Naive thymus-derived CD8-positive, alpha-beta T cell (primary cell): Measurements from ENCODE around the gene GRIP2. TPM values are rescaled to one million over a fixed set of nuclear protein-coding genes. Genes with fewer than 3 reads are reported as not detected.

ENCODE experiments used
- ATAC-seq, 2 donors: fragments of 150-1000 bp; cut with Tn5 transposase in 1 of 2; sonication (Bioruptor Pico), chemical (Tn5 transposase) in 1 of 2; 1 replicate in 1 of 2; 2 replicates in 1 of 2; pipeline ENCODE4 v1.10.0; 2021; ENCODE audit warnings: mild to moderate bottlenecking in 2 of 2, moderate library complexity in 2 of 2
- POLR2A ChIA-PET: fragments of 350-600 bp; sonication (Branson Sonifier 250); formaldehyde crosslinking; loops from one replicate; lab custom pipeline; 2021; ENCODE audit warnings: antibody characterized with exemption; lab: Charles Lee
- DNase-seq, 10 donors: peaks; one replicate each; pipeline versions ENCODE4 v3.0.0 to v3.0.0-alpha.2; 2020 to 2022
- H3K27ac Mint-ChIP-seq, 10 donors: one replicate each; pipeline ENCODE4 v1.8.0; 2020 to 2022; ENCODE audit warnings: mild to moderate bottlenecking in 10 of 10, mixed read lengths in 10 of 10, moderate library complexity in 4 of 10, inconsistent platforms in 1 of 10
- H3K27me3 Mint-ChIP-seq, 5 donors: one replicate each; pipeline ENCODE4 v1.8.0; 2021 to 2022; ENCODE audit warnings: mixed read lengths in 5 of 5
- H3K36me3 Mint-ChIP-seq, 3 donors: one replicate each; pipeline ENCODE4 v1.8.0; 2020 to 2022; ENCODE audit warnings: mixed read lengths in 3 of 3, mild to moderate bottlenecking in 2 of 3, inconsistent platforms in 1 of 3
- H3K4me1 Mint-ChIP-seq, 4 donors: one replicate each; pipeline ENCODE4 v1.8.0; 2021 to 2022; ENCODE audit warnings: mixed read lengths in 4 of 4
- H3K4me3 Mint-ChIP-seq, 10 donors: one replicate each; pipeline ENCODE4 v1.8.0; 2020 to 2022; ENCODE audit warnings: mild to moderate bottlenecking in 10 of 10, mixed read lengths in 10 of 10, moderate library complexity in 6 of 10, inconsistent platforms in 1 of 10
- H3K9me3 Mint-ChIP-seq, 9 donors: one replicate each; pipeline ENCODE4 v1.8.0; 2020 to 2022; ENCODE audit warnings: mixed read lengths in 9 of 9, mild to moderate bottlenecking in 3 of 9, inconsistent platforms in 1 of 9, moderate library complexity in 1 of 9
- polyA plus RNA-seq, 3 donors: library from polyadenylated mRNA; unstranded; fragments of 300-500 nt; fragmentation: Illumina TruSeq; gene quantifications; one replicate each; pipeline ENCODE4 v1.2.3, GENCODE V29; 2021
- total RNA-seq, 8 experiments: library from RNA in 2 of 8; stranded (reverse) in 2 of 8; gene quantifications; one replicate each; pipeline ENCODE4 v1.2.3 and lab custom pipeline; 2021 to 2026

Gene GRIP2
- total and polyA plus RNA-seq, 5 experiments from 2014 or later = not detected

- H3K27me3 Mint-ChIP-seq = peaks cover 21 to 78% (median 54%) of the 10 kb centered on the region in 5 donors
- no peak overlapping the region for H3K4me3 Mint-ChIP-seq
- POLR2A ChIA-PET = interaction anchor here (0.6 kb wide), 1 partner anchor 42 kb away, joined by 3 read pairs; no protein-coding TSS in a partner anchor
- peaks cover 3 to 13% (median 7%) of the 10 kb centered on the region in 4 donors for H3K4me1 Mint-ChIP-seq
- ATAC-seq = no peak
- no peaks in the 10 kb centered on the region for H3K36me3 Mint-ChIP-seq
- no peak overlapping the region for H3K27ac Mint-ChIP-seq
- H3K9me3 Mint-ChIP-seq = peaks cover 0 to 6% (median 0%) of the 10 kb centered on the region in 9 donors
- no peak for DNase-seq
Measured at GRCh38 chr3:14554715-14555114, 14.6 kb upstream of the GRIP2 start.

- POLR2A ChIA-PET = no interaction called here
- H3K27me3 Mint-ChIP-seq = peaks cover 21 to 86% (median 49%) of the 10 kb centered on the region in 5 donors
- no peak for ATAC-seq
- no peak overlapping the region for H3K4me3 Mint-ChIP-seq
- peaks cover 3 to 13% (median 10%) of the 10 kb centered on the region in 4 donors for H3K4me1 Mint-ChIP-seq
- no peaks in the 10 kb centered on the region for H3K36me3 Mint-ChIP-seq
- H3K27ac Mint-ChIP-seq = no peak overlapping the region
- no peak for DNase-seq
- peaks cover 0 to 6% (median 0%) of the 10 kb centered on the region in 9 donors for H3K9me3 Mint-ChIP-seq
Measured at GRCh38 chr3:14553871-14554270, 13.7 kb upstream of the GRIP2 start.

GRCh38 chr3:14552717-14553116 is 12.6 kb upstream of the GRIP2 start:
- DNase-seq (peak in 1 of 10 donors; percentile 4), ATAC-seq (no peak)
- Mint-ChIP-seq H3K4me1 (peaks cover 3 to 22% (median 12%) of the 10 kb centered on the region in 4 donors), H3K36me3 (no peaks in the 10 kb centered on the region), H3K27me3 (peaks cover 24 to 98% (median 61%) of the 10 kb centered on the region in 5 donors), H3K4me3 (no peak overlapping the region), H3K9me3 (peaks cover 0 to 6% (median 0%) of the 10 kb centered on the region in 9 donors), H3K27ac (no peak overlapping the region)
- POLR2A ChIA-PET = no interaction called here

GRCh38 chr3:14552041-14552648 is 12.0 kb upstream of the GRIP2 start:
- Mint-ChIP-seq H3K36me3 (no peaks in the 10 kb centered on the region), H3K27me3 (peaks cover 23 to 98% (median 61%) of the 10 kb centered on the region in 5 donors), H3K4me3 (no peak overlapping the region), H3K4me1 (peaks cover 3 to 23% (median 12%) of the 10 kb centered on the region in 4 donors), H3K27ac (no peak overlapping the region), H3K9me3 (peaks cover 0 to 6% (median 0%) of the 10 kb centered on the region in 9 donors)
- DNase-seq = peak in 1 of 10 donors; percentile 44
- no peak for ATAC-seq
- POLR2A ChIA-PET = no interaction called here

- Mint-ChIP-seq H3K27ac (peak overlapping the region in 1 of 10 donors; percentile 13), H3K36me3 (no peaks in the 10 kb centered on the region), H3K9me3 (peaks cover 0 to 6% (median 0%) of the 10 kb centered on the region in 9 donors), H3K4me1 (peaks cover 0 to 18% (median 9%) of the 10 kb centered on the region in 4 donors), H3K27me3 (peaks cover 19 to 96% (median 59%) of the 10 kb centered on the region in 5 donors), H3K4me3 (peak overlapping the region in 1 of 10 donors; percentile 27)
- ATAC-seq (no peak), DNase-seq (peak in 1 of 10 donors; percentile 46)
- POLR2A ChIA-PET = no interaction called here
Measured at GRCh38 chr3:14550651-14551611, 10.8 kb upstream of the GRIP2 start.

- no peaks in the 10 kb centered on the region for H3K36me3 Mint-ChIP-seq
- peaks cover 17 to 92% (median 54%) of the 10 kb centered on the region in 5 donors for H3K27me3 Mint-ChIP-seq
- POLR2A ChIA-PET = no interaction called here
- H3K4me1 Mint-ChIP-seq = peaks cover 0 to 11% (median 5%) of the 10 kb centered on the region in 4 donors
- no peak for ATAC-seq
- H3K9me3 Mint-ChIP-seq = peaks cover 0 to 6% (median 0%) of the 10 kb centered on the region in 9 donors
- no peak overlapping the region for H3K4me3 Mint-ChIP-seq
- DNase-seq = no peak
- peak overlapping the region in 1 of 10 donors; percentile 87 for H3K27ac Mint-ChIP-seq
Measured at GRCh38 chr3:14550181-14550580, 10.0 kb upstream of the GRIP2 start.

GRCh38 chr3:14549256-14549919 is 9.2 kb upstream of the GRIP2 start:
- Mint-ChIP-seq H3K27ac (no peak overlapping the region), H3K9me3 (peaks cover 0 to 6% (median 0%) of the 10 kb centered on the region in 9 donors), H3K4me1 (peaks cover 0 to 10% (median 5%) of the 10 kb centered on the region in 4 donors), H3K27me3 (peaks cover 14 to 84% (median 51%) of the 10 kb centered on the region in 5 donors), H3K36me3 (no peaks in the 10 kb centered on the region), H3K4me3 (no peak overlapping the region)
- ATAC-seq (no peak), DNase-seq (no peak)
- POLR2A ChIA-PET = no interaction called here

GRCh38 chr3:14548321-14548729 is 8.2 kb upstream of the GRIP2 start:
- Mint-ChIP-seq H3K27ac (no peak overlapping the region), H3K27me3 (peaks cover 14 to 74% (median 44%) of the 10 kb centered on the region in 5 donors), H3K4me1 (peaks cover 0 to 10% (median 5%) of the 10 kb centered on the region in 4 donors), H3K9me3 (peaks cover 0 to 6% (median 0%) of the 10 kb centered on the region in 9 donors), H3K36me3 (no peaks in the 10 kb centered on the region), H3K4me3 (no peak overlapping the region)
- ATAC-seq = peak; percentile 50 to 52
- POLR2A ChIA-PET = no interaction called here
- DNase-seq = peak in 6 of 10 donors; percentile 12 to 40 (median 18)

GRCh38 chr3:14547693-14548092 is 7.6 kb upstream of the GRIP2 start:
- DNase-seq = no peak
- Mint-ChIP-seq H3K27ac (no peak overlapping the region), H3K4me1 (peaks cover 0 to 10% (median 5%) of the 10 kb centered on the region in 4 donors), H3K36me3 (no peaks in the 10 kb centered on the region), H3K27me3 (peaks cover 14 to 68% (median 38%) of the 10 kb centered on the region in 5 donors), H3K4me3 (no peak overlapping the region), H3K9me3 (peaks cover 0 to 4% (median 0%) of the 10 kb centered on the region in 9 donors)
- no peak for ATAC-seq
- POLR2A ChIA-PET = no interaction called here

- Mint-ChIP-seq H3K36me3 (no peaks in the 10 kb centered on the region), H3K4me1 (peaks cover 0 to 10% (median 5%) of the 10 kb centered on the region in 4 donors), H3K27ac (no peak overlapping the region), H3K4me3 (no peak overlapping the region), H3K27me3 (peaks cover 10 to 51% (median 30%) of the 10 kb centered on the region in 5 donors), H3K9me3 (no peaks in the 10 kb centered on the region)
- no peak for ATAC-seq
- POLR2A ChIA-PET = interaction anchor here (0.6 kb wide), 1 partner anchor 19 kb away, joined by 3 read pairs; no protein-coding TSS in a partner anchor
- DNase-seq = no peak
Measured at GRCh38 chr3:14546041-14546440, 5.9 kb upstream of the GRIP2 start.

GRCh38 chr3:14545251-14545635 is 5.1 kb upstream of the GRIP2 start:
- DNase-seq (peak in 1 of 10 donors; percentile 46), ATAC-seq (no peak)
- H3K27me3 Mint-ChIP-seq = peaks cover 10 to 43% (median 23%) of the 10 kb centered on the region in 5 donors
- no peak overlapping the region for H3K4me3 Mint-ChIP-seq
- H3K4me1 Mint-ChIP-seq = peaks cover 0 to 10% (median 5%) of the 10 kb centered on the region in 4 donors
- POLR2A ChIA-PET = no interaction called here
- H3K36me3 Mint-ChIP-seq = no peaks in the 10 kb centered on the region
- H3K27ac Mint-ChIP-seq = no peak overlapping the region
- no peaks in the 10 kb centered on the region for H3K9me3 Mint-ChIP-seq
